ENCODE results near the gene SCN4A.

- TF ChIP-seq, protein P1, sequence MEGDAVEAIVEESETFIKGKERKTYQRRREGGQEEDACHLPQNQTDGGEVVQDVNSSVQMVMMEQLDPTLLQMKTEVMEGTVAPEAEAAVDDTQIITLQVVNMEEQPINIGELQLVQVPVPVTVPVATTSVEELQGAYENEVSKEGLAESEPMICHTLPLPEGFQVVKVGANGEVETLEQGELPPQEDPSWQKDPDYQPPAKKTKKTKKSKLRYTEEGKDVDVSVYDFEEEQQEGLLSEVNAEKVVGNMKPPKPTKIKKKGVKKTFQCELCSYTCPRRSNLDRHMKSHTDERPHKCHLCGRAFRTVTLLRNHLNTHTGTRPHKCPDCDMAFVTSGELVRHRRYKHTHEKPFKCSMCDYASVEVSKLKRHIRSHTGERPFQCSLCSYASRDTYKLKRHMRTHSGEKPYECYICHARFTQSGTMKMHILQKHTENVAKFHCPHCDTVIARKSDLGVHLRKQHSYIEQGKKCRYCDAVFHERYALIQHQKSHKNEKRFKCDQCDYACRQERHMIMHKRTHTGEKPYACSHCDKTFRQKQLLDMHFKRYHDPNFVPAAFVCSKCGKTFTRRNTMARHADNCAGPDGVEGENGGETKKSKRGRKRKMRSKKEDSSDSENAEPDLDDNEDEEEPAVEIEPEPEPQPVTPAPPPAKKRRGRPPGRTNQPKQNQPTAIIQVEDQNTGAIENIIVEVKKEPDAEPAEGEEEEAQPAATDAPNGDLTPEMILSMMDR (CRISPR knock-in tag; IDR thresholded peaks at IDR 0.05) = no peak
- no peak for TF ChIP-seq ZNF546 (CRISPR knock-in tag; conservative IDR thresholded peaks at IDR 0.05)
- TF ChIP-seq POGK (CRISPR knock-in tag; conservative IDR thresholded peaks at IDR 0.05) = no peak
- TF ChIP-seq FOXO1 (CRISPR knock-in tag; IDR thresholded peaks at IDR 0.05) = no peak
- TF ChIP-seq SMAD1 (CRISPR knock-in tag; IDR thresholded peaks at IDR 0.05; ENCODE audit: borderline replicate concordance, low read depth) = no peak
- TF ChIP-seq MEIS1 (CRISPR knock-in tag; IDR thresholded peaks at IDR 0.05; ENCODE audit: borderline replicate concordance) = no peak
- TF ChIP-seq ZBTB20 (CRISPR knock-in tag; IDR thresholded peaks at IDR 0.05; ENCODE audit: borderline replicate concordance, low read depth) = no peak
- no peak for TF ChIP-seq CREM (IDR thresholded peaks at IDR 0.05)
- TF ChIP-seq CREM (CRISPR knock-in tag; IDR thresholded peaks at IDR 0.05) = no peak
- no peak for TF ChIP-seq CBX2 (IDR thresholded peaks at IDR 0.05; ENCODE audit: low read depth, low read length)
- TF ChIP-seq CBX2 (CRISPR knock-in tag; IDR thresholded peaks at IDR 0.05; ENCODE audit: low read depth) = no peak
- TF ChIP-seq RFX1 (IDR thresholded peaks at IDR 0.05) = no peak
- no peak for TF ChIP-seq ASH2L (IDR thresholded peaks at IDR 0.05; ENCODE audit: insufficient read length, low read depth, low read length)
- no peak for TF ChIP-seq ZFP36 (IDR thresholded peaks at IDR 0.05; ENCODE audit: borderline replicate concordance, low read depth, low read length, partially characterized antibody)
- no peak for TF ChIP-seq HDAC6 (IDR thresholded peaks at IDR 0.05; ENCODE audit: low read depth, low read length)
- no peak for TF ChIP-seq KAT8 (CRISPR knock-in tag; IDR thresholded peaks at IDR 0.05)
These were observed 6.0 kb downstream of the SCN4A start for GRCh38 chr17:63966646-63967264.

Data from HepG2 (cell line).